HG03521 (cell line): ENCODE measurements around the gene SFRP5.

Source experiments
- ATAC-seq: cut with Tn5 transposase; IDR thresholded peaks from one replicate; pipeline ENCODE4 v1.9.1; 2021; ENCODE audit warnings: mild to moderate bottlenecking, moderate library complexity; ENCODE audit not compliant: unreplicated experiment

SFRP5 gene

DNA sequence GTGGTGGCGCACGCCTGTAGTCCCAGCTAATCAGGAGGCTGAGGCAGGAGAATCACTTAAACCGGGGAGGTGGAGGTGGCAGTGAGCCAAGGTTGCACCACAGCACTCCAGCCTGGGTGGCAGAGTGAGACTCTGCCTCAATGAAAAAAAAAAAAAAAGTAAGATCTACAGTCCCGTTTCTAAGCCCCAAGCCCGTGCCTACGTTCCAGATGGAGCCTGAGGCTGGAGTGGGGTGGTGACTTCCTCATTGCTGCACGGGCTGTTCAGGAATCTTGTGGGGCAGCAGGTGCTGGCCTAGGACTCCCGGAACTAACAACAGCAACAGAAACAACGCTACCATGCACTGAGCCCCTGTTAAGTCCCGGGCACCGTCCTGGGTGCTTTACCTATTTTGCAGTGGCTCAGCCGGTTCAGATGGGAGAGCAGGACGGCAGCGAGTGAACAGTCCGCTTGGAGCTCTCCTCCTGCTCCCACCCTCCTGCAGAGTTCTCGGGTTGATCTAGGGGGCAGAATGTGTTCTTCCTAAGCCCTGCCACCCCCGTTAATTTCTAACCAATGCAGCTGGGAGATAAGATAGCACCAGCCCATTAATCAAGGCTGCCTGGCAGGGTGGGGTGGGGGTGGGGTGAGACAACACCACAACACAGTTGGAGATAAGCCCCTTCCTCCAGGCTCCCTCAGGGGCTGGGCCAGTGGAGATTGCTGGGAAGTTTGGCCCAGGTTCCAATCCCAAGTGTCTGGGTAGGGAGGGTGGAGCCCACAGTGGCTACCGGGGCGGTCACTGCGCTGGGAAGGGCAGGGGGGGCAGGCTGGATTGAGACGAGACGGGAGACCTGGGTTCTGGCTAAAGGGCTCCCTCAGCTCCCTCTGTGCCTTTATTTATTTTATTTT, 17.0 kb upstream of the SFRP5 start:
- ATAC-seq, result no peak

DNA sequence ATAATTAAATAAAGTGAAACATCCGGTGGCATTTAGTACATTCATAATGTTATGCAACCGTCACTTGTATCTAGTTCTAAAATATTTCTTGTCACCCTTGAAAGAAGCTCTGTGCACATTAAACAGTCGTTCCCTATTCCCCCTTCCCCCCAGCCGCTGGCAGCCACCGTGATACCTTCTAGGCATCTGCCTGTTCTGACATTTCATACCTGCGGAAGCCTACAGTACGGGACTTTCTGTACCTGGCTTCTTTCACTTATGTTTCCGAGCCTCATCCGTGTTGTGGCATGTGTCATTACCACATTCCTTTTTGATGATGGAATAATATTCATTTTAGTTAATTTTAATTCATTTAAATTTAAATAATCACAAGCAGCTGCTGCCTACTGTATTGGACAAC, 13.9 kb upstream of the SFRP5 start:
- ATAC-seq, result no peak

DNA sequence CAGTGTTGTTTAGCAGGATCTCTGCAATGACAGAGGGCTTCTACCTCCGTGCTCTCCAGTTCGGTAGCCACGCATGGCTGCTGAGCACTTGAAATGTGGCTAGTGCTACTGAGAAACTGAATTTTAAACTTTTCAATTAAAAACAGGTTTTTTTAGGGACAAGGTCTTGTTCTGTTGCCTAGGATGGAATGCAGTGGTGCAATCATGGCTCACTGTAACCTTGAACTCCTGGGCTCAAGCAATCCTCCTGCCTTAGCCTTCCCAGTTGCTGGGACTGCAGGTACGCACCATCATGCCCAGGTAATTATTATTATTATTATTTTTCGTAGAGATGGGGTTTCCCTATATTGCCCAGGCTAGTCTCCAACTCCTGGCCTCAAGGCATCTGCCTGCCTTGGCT, 13.4 kb upstream of the SFRP5 start:
- no peak for ATAC-seq

- ATAC-seq, result no peak
Observed at GRCh38 chr10:97784200-97784810, 12.5 kb upstream of the SFRP5 start.

GRCh38 chr10:97782455-97783228, 10.8 kb upstream of the SFRP5 start:
- no peak for ATAC-seq

- ATAC-seq, result no peak
Observed at GRCh38 chr10:97781618-97782331, 10.0 kb upstream of the SFRP5 start.

DNA sequence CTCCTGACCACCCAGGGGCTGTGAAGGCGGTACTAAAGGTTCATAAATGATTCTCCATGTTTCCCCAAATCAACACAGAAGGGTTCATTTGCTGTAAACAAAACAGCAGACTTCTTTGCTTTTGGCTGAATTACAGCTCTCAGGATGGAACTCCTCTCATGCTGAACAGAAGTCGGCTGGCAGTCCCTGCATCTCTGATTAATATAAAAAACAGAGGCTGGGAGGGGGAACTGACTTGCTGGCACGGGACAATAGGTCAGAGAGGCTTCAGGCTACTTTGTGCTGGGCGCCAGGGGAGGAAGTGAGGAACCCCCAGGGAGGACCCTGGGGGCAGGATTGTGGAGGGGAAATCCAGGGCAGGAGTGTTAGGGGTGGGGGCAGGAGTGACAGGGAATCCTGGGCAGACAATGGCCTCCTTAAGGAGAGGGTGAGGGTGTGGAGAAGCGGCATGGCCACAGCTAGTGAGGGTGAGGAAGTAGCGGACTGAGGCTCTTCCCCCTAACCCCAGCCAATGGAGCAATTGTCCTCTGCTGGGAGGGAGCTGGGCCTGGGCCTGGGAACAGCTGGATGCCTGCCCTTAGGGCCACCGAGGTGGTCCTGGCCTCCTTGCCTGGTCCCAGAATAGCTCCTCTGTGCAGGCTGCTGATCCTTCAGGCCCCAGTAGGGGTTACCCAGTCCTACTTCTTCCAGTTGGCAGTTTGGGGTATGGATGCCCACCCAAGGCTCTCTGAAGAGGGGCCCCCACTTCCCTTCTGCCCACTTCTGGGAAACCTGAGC, 9.2 kb upstream of the SFRP5 start:
- ATAC-seq, result no peak

DNA sequence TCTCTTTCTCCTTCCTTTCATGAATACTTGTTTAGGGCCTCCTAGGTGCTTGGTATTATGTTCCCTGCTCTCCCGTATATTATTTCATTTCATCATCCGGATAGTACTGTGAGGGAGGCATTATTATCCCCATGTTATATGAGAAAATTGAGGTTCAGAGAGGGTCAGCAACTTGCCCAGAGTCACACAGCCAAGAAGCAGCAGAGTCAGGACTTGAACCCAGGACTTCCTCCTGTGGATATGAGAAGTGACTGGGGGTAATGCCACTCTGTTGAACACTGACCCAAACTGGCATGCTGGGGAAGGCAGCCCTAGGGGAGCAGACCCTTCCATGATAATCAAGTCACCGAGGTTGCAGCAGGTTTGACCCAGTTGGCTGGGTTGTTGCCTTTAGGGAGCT, 8.2 kb upstream of the SFRP5 start:
- ATAC-seq, result no peak

DNA sequence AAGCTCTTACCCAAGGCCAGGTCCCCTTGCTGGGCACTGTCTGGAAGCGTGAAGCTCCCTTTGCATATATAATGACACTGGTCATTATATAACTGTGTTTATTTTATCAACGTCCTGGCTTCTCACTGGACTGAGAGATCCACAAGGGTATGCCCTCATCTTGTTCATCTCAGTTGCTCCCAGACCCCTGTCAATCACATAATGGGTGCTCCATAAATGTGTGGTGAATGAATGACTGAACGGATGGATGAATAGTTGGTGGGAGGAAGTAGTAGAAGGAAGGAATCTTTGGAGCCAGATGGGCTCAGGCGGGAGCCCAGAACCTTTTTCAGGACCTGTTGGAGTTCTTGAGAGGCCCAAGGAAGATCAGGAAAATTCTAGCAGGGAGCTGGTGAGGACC, 7.7 kb upstream of the SFRP5 start:
- ATAC-seq, result no peak

- no peak for ATAC-seq
Observed at GRCh38 chr10:97778452-97779302, 6.9 kb upstream of the SFRP5 start.

GRCh38 chr10:97777143-97777542, 5.3 kb upstream of the SFRP5 start:
- ATAC-seq, result no peak

GRCh38 chr10:97774811-97775294, 3.1 kb upstream of the SFRP5 start:
- no peak for ATAC-seq

- no peak for ATAC-seq
Observed at GRCh38 chr10:97773096-97773495, 1.3 kb upstream of the SFRP5 start.

DNA sequence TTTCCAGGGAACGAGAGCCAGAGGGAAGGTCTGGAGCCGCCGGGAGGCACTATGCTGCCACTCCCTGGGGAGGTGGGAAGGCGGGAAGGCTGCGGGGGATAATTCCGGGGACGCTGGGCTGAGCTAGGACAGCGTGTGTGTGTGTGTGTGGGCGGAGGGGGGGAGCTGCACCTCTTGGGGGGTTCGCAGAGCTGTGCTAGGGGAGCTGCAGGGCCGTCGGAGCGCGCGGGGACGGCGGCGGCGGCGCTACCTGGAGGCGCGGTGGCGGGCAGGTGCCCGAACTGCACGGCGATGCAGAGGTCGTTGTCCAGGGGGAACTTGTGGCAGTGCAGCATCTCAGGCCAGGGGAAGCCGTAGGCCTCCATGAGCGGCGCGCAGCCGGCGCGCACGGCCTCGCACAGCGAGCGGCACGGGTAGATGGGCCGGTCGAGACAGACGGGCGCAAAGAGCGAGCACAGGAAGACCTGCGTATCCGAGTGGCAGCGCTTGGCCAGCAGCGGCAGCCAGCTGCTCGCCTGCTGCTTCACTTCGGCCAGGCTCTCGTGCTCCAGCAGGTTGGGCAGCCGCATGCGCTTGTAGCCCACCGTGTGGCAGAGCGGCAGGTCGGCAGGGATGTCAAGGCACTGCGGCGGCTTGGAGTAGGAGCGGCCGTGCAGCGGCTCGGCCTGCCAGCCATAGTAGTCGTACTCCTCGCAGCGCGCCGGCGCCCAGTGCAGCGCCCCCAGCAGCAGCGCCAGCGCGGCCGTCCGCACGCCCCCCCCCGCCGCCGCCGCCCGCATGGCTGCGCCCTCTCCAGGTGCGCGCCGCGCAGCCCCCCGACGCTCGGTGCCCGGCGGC, 526 bp downstream of the SFRP5 start:
- no peak for ATAC-seq

GRCh38 chr10:97770255-97770654, 1.5 kb downstream of the SFRP5 start:
- ATAC-seq, result no peak

- ATAC-seq, result no peak
Observed at GRCh38 chr10:97768322-97769315, 3.2 kb downstream of the SFRP5 start.
